Activated T-cell treated with anti-CD3 and anti-CD28 coated beads, Interleukin-2, amount 50 U/mL, for 1 hour (primary cell): ENCODE data around the gene URI1.

ENCODE experiments used
- DNase-seq: peaks from one replicate; pipeline ENCODE4 v3.0.0-alpha.2; 2020

Gene URI1

GRCh38 chr19:29971648-29972047, 29.6 kb downstream of the URI1 start:
- no peak for DNase-seq

DNA sequence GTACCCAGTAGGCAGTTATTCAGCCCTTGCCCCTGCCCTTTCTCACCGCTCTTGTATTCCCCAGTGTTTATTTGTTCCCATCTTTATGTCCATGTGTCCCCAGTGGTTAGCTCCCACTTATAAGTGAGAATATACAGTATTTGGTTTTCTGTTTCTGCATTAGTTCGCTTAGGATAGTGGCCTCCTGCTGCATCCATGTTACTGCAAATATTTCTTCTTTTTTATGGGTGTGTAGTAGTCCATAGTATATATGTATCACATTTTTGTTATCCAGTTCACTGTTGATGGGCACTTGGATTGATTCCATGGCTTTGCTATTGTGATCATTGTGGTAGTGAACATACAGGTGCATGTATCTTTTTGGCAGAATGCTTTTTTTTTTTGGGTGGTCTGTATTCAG, 32.7 kb downstream of the URI1 start:
- DNase-seq: no peak

GRCh38 chr19:29976151-29976943, 34.3 kb downstream of the URI1 start:
- no peak for DNase-seq

DNA sequence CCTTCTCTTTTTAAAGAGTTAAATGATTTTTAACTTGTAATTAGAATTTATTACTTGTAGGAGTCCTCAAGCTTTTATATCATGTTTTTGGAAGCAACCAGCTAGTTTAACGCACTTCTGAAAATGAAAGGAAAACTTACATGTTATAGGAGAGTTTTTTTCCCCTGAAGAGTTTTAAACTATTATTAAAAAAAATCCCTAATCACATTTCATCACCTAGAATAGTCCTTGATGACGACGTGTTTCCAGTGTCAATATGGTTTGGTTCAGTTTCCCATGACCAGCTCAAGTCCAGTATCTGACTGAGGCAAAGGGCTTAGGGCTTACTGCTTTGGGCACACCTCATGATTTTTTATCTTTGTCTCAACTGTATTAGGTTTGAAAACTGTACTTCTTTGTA, 36.0 kb downstream of the URI1 start:
- DNase-seq: no peak

- DNase-seq: no peak
Measured at GRCh38 chr19:29983568-29983967, 41.5 kb downstream of the URI1 start.

DNA sequence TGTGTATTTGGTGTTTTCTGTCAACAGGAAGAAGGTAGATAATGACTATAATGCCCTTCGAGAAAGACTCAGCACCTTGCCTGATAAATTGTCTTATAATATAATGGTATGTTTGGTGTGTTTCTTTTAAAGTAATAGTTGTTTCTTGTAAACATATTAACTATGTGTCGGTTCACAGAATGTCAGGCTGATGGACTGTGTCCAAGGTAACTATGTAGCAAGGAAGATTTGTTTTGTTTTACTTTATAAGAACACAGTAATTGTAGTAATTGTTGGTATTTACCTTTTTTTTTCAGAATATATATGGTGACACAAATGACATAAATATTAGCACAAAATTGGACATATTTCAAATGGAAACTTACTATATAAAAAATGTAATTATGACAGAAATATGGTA, 43.2 kb downstream of the URI1 start:
- no peak for DNase-seq

DNA sequence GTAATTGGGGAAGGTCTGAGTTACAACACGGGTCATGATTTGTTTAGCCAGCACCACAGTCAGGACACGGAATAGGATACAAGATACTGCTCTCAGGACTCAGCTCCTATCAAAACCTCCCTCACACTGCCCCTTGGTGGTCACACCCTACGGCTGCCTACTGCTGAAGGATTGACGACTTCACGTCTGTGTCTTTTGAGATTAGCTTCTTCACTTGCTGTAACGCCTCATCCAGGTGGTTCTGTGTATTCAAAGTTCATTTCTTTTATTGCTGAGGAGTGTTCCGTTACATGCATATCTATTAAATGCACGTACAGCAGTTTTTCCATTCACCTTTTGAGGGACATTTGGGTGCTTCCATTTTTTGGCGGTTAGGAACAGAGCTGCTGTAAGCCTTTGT, 46.3 kb downstream of the URI1 start:
- DNase-seq: no peak

GRCh38 chr19:29992233-29992867, 50.3 kb downstream of the URI1 start:
- DNase-seq: no peak

GRCh38 chr19:29999490-29999889, 57.5 kb downstream of the URI1 start:
- no peak for DNase-seq

- DNase-seq: no peak
Measured at GRCh38 chr19:30000862-30001261, 58.8 kb downstream of the URI1 start.

GRCh38 chr19:30001301-30001700, 59.3 kb downstream of the URI1 start:
- DNase-seq: no peak

- no peak for DNase-seq
Measured at GRCh38 chr19:30001791-30002190, 59.8 kb downstream of the URI1 start.

DNA sequence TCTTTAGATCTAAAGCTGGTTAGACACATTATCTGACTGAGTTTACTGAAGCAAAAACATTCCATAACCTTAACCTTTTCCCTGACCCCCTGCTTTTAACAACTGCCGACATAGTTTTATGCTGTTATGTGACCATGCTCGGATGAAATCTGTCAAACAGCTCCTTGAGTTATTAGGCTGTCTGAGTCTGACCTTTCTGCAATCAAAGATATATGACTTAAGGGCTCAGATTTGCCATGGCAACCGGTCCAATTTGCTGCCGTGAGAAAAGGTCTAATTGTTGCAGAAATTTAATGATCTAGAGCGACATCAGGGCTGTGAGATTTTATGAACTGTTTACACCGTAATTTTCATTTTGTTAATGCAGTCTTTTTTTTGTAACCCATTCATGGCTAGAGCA, 61.8 kb downstream of the URI1 start:
- no peak for DNase-seq

GRCh38 chr19:30004403-30004802, 62.4 kb downstream of the URI1 start:
- DNase-seq: no peak

DNA sequence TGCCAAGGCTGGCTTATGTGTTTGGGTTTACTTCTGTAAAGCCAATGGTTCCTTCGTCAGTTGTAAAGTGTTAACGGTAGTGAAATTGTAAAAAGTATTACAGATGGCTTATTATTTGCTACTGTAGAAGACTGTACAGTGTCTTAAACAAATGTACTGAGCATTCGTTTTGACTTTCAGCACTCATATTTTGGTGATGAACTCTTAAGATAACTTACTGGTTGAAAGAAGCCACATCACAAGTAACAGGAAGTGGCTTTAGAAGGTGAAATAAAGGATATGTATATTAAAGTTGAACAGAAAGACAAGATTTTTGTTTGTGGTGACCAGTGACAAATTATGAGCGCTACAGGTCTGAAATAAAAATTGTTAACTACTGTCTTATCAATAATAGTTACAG, 64.2 kb downstream of the URI1 start:
- no peak for DNase-seq

DNA sequence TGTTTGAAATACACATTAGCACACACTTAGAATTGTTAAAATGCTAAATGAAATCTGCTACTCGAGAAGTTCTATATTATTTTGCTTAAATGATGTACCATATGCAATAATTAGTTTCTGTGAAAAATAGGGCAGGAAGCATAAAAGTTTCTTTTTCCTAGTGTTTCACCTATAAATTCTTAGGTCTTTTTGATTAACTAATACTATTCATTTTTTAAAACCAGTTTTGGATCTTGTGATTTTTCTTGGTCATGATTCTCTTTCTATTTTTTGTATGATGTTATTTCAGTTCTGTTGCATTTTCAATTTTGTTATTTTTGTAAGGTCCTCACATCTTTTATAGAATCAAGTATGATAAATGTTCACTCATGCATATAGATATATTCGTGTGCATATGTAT, 66.1 kb downstream of the URI1 start:
- DNase-seq: no peak

DNA sequence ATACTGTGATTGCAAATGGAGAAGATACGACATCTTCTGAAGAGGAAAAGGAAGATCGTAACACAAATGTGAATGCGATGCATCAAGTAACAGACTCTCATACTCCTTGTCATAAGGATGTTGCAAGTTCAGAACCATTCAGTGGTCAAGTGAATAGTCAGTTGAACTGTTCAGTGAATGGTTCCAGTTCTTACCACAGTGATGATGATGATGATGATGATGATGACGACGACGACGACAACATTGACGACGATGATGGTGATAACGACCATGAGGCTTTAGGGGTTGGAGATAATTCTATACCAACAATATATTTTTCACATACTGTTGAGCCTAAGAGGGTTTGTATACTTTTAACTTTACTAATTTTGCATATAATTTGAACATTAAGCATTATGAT, 67.0 kb downstream of the URI1 start:
- no peak for DNase-seq

DNA sequence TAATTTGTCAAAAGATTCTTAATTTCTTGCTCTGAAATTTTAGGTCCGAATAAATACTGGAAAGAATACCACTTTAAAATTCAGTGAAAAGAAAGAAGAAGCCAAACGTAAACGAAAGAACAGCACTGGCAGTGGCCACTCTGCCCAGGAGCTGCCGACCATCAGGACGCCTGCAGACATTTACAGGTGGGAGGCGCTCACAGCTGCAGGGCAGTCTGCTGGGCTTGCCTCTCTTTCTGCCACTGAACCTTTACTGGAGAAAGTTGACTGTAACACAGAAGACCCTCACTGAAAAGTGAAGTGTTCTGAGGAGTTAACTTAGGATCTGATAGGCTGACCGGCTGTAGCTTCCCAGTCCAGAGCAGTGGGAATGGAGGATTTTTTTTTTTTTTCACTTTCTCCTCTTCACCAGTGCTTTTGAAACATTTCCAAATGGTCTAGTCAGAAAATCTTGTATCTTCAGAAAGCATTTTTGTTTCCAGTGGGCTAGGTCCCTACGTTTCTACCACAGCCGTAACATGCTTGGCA, 69.1 kb downstream of the URI1 start:
- DNase-seq: no peak

DNA sequence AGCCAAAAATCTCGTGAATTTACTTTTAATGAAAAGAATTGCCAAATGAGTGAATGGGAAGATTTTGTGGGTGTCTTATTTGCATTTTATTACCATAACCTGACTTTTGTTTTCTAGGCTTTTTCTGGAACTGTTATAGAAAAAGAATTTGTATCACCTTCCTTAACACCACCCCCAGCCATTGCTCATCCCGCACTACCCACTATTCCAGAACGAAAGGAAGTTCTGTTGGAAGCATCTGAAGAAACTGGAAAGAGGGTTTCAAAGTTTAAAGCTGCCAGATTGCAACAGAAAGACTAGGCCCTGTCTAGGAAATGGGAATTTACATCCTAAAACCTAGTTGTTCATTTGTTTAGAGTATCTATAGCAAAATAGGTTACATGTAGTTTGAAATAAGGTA, 72.7 kb downstream of the URI1 start:
- no peak for DNase-seq

DNA sequence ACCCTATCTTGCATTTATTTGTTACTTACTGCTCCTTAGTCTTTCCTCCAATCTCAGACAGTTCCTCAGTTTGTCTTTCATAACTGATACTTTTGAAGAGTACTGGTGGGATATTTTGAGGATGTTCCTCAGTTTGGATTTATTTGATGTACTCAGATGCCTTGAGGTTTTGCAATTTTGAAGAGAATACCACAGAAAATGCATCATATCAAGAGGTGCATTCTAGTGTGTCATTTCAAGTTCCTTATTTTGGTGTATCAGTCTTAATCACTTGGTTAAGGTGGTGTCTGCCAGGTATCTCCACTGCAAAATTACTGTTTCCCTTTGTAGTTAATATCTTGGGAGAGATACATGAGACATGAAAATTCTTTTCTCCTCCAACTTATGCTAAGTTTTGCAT, 75.1 kb downstream of the URI1 start:
- DNase-seq: no peak

DNA sequence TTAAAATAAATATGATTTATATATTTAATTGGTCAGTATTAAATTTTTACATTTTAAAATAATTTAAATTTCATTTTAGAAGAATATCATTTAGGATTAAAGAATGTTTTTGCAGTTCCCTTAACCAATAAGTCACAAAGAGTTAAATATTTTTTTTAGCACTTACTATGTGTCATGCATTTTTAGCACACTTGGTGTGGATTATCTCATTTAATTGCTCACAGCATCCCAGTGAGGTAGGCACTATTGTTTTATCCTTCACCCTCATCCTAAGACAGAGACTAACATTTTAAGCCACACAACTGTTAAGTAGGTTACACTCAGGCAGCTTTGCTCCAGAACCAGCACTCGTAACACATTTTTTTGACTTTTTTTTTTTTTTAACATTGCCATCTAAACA, 78.2 kb downstream of the URI1 start:
- DNase-seq: no peak

- no peak for DNase-seq
Measured at GRCh38 chr19:30022659-30023058, 80.6 kb downstream of the URI1 start.

DNA sequence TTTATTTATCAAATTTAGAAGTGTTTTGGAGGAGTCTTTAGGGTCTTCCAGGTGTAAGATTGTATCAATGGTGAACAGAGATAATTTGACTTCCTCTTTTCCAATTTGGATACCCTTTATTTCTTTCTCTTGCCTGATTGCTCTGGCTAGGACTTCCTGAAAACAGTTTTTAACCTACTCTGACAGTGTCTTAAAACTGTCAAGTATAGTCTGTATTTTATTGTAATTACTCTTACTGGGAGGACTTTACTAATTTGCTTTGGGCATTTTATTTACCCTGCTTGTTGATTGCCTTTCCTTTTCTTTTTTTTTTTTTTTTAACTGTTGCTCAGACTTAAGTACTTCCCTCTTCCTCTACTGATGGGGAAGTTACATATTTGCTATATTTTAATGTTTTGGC, 81.3 kb downstream of the URI1 start:
- no peak for DNase-seq

DNA sequence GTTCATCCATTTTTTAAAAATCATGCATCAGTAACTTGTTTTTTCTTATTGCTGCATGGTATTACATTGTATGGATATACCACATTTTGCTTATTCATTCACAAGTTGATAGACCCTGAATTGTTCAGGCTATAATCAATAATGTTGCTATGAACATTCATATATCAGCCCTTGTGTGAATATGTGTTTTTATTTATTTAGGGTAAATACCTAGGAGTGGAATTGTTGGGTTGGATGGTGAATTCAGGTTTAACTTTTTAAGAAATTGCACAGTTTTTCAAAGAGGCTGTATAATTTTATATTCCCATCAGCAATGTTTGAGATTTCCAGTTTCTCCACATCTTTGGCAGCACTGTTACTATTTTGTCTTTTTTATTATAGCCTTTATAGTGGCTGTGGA, 82.1 kb downstream of the URI1 start:
- no peak for DNase-seq

- DNase-seq: no peak
Measured at GRCh38 chr19:30026933-30027332, 84.9 kb downstream of the URI1 start.
